Superior temporal gyrus (tissue), 1 donor: ENCODE measurements around the gene OR4M1.
"Not testable (repeated sequence)": the region's sequence is repeated elsewhere in the genome, so short reads cannot be mapped to it uniquely, and the experiment has no call there.

ENCODE experiments used
- DNase-seq: peaks from one replicate; pipeline ENCODE4 v3.0.0-alpha.2; 2016; ENCODE audit errors: extremely low spot score

Gene OR4M1

GRCh38 chr14:19773204-19773603, at the start of gene OR4M1:
Gene OR4M1 (plus strand): TSS chr14:19773504. CDS start chr14:19780323, 6,819 bp downstream.
- not testable (repeated sequence) for DNase-seq

GRCh38 chr14:19729359-19729758, 43.9 kb upstream of the OR4M1 start:
- DNase-seq = no peak

GRCh38 chr14:19729763-19730162, 43.5 kb upstream of the OR4M1 start:
- DNase-seq = no peak

- not testable (repeated sequence) for DNase-seq
Observed at GRCh38 chr14:19733893-19734292, 39.4 kb upstream of the OR4M1 start.

GRCh38 chr14:19743256-19743655, 30.0 kb upstream of the OR4M1 start, which contains the start of gene OR4Q3:
Gene OR4Q3 (plus strand): TSS chr14:19743571.
- DNase-seq = no peak

GRCh38 chr14:19752316-19752715, 21.0 kb upstream of the OR4M1 start:
- not testable (repeated sequence) for DNase-seq

GRCh38 chr14:19754172-19754571, 19.1 kb upstream of the OR4M1 start:
- no peak for DNase-seq

- not testable (repeated sequence) for DNase-seq
Observed at GRCh38 chr14:19771491-19771890, 1.8 kb upstream of the OR4M1 start.

GRCh38 chr14:19771895-19772430, 1.3 kb upstream of the OR4M1 start:
- DNase-seq = no peak

- not testable (repeated sequence) for DNase-seq
Observed at GRCh38 chr14:19772454-19772853, 850 bp upstream of the OR4M1 start.

- DNase-seq = no peak
Observed at GRCh38 chr14:19775587-19775986, 2.3 kb downstream of the OR4M1 start.

GRCh38 chr14:19785848-19786247, 12.5 kb downstream of the OR4M1 start:
- not testable (repeated sequence) for DNase-seq

- DNase-seq = not testable (repeated sequence)
Observed at GRCh38 chr14:19787318-19787717, 14.0 kb downstream of the OR4M1 start.

GRCh38 chr14:19788150-19788549, 14.8 kb downstream of the OR4M1 start:
- not testable (repeated sequence) for DNase-seq

GRCh38 chr14:19796520-19797108, 23.3 kb downstream of the OR4M1 start:
- DNase-seq = not testable (repeated sequence)

GRCh38 chr14:19799880-19800279, 26.6 kb downstream of the OR4M1 start:
- no peak for DNase-seq

GRCh38 chr14:19800282-19801117, 27.2 kb downstream of the OR4M1 start:
- peak; percentile 86 for DNase-seq

GRCh38 chr14:19801118-19801464, 27.8 kb downstream of the OR4M1 start:
- DNase-seq = no peak

- DNase-seq = peak; percentile 13
Observed at GRCh38 chr14:19803470-19803869, 30.2 kb downstream of the OR4M1 start, which contains the start of gene OR4N2. Gene OR4N2 (plus strand): TSS chr14:19803770. CDS start chr14:19827449, 23,679 bp downstream.

- not testable (repeated sequence) for DNase-seq
Observed at GRCh38 chr14:19813171-19813920, 40.0 kb downstream of the OR4M1 start.

- not testable (repeated sequence) for DNase-seq
Observed at GRCh38 chr14:19819879-19820278, 46.6 kb downstream of the OR4M1 start.

GRCh38 chr14:19821016-19821415, 47.7 kb downstream of the OR4M1 start:
- DNase-seq = not testable (repeated sequence)
